K562 (cell line): ENCODE data around the gene TIGD7. TPM values are rescaled to one million over a fixed set of nuclear protein-coding genes. Genes with fewer than 3 reads are reported as not detected.

Source experiments
- polyA plus RNA-seq, 8 experiments: library from polyadenylated mRNA; depleted of rRNA in 4 of 8; stranded (reverse) in 5 of 8; unstranded in 3 of 8; fragments of >200 nt; fragmentation: Nextera tagmentation in 2 of 8; fragmentation: Illumina TruSeq in 1 of 8; extraction: Ambion mirVana in 2 of 8; extraction: Trizol in 1 of 8; gene quantifications; 2 replicates each; pipeline versions ENCODE4 v1.2.1 to v1.2.3, GENCODE V29; 2011 to 2014; ENCODE audit warnings: inconsistent platforms in 1 of 8, missing spikeins in 1 of 8
- total RNA-seq, 7 experiments: library from RNA; depleted of rRNA in 6 of 7; stranded (reverse); fragments of >200 nt in 6 of 7; fragmentation: Illumina TruSeq in 2 of 7; extraction: Trizol in 2 of 7; gene quantifications; 2 replicates each; pipeline versions ENCODE4 v1.2.1 to v1.2.3, GENCODE V29; 2011 to 2021; ENCODE audit warnings: low replicate concordance in 1 of 7
- TF ChIP-seq, protein P1 (sequence below): fragments of 200-800 bp; sonication (Bioruptor generic); IDR thresholded peaks from 2 replicates; pipeline ENCODE4 v1.6.1; 2017; ENCODE audit warnings: missing genetic modification characterization, missing compliant biosample characterization

TIGD7 gene
- total and polyA plus RNA-seq, 9 of the 15 experiments (the other 6 are each of a cell fraction or from before 2014, with no cell fraction given), result 0.84 to 10.7 (median 6.7) TPM

DNA sequence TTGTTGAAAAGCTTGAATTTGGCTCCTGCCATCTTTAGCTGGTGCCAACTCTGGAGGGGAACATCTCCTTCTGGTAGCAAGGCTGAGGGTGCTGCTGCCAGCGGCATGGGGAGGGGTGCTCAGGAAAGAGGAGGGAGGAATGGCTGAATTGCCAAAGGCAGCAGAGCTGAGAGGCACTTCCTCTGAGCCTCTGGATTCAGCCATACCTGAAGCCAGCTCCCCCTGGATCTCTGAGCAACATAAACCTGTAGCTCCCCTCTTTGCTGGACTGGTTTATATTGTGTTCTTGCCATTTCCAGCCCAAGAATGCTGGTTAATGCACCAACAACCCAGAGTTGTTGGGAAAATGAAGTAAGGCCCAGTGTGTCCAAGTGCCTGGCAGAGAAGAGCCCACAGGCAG, 56.2 kb downstream of the TIGD7 start (continued):
- TF ChIP-seq, protein P1, sequence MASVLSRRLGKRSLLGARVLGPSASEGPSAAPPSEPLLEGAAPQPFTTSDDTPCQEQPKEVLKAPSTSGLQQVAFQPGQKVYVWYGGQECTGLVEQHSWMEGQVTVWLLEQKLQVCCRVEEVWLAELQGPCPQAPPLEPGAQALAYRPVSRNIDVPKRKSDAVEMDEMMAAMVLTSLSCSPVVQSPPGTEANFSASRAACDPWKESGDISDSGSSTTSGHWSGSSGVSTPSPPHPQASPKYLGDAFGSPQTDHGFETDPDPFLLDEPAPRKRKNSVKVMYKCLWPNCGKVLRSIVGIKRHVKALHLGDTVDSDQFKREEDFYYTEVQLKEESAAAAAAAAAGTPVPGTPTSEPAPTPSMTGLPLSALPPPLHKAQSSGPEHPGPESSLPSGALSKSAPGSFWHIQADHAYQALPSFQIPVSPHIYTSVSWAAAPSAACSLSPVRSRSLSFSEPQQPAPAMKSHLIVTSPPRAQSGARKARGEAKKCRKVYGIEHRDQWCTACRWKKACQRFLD (CRISPR knock-in tag), result no peak

Other genes starting within 250 kb of the TIGD7 start
Only the 7 nearest of the 16 such genes appear.
- 11.2 and 11.8 TPM in 2 replicates for gene ZNF200, start 70.3 kb downstream of the TIGD7 start, total RNA-seq (2014; rRNA removed)
- gene ZNF200, start 70.3 kb downstream of the TIGD7 start, total RNA-seq (2014; rRNA removed; fragmentation: Illumina TruSeq; extraction: Trizol), result 11.6 and 15.1 TPM in 2 replicates
- 12.1 and 14.5 TPM in 2 replicates for gene ZNF200, start 70.3 kb downstream of the TIGD7 start, total RNA-seq (2015; rRNA removed; fragmentation: Illumina TruSeq; extraction: Trizol)
- gene ZNF200, start 70.3 kb downstream of the TIGD7 start, total RNA-seq (2021), result 9.6 and 11.5 TPM in 2 replicates
- 5.3 and 6.0 TPM in 2 replicates for gene ZNF200, start 70.3 kb downstream of the TIGD7 start, polyA plus RNA-seq (2011; rRNA removed)
- 9.2 and 11.0 TPM in 2 replicates for gene ZNF200, start 70.3 kb downstream of the TIGD7 start, polyA plus RNA-seq (2014; fragmentation: Illumina TruSeq; extraction: Trizol)
- 1 to 10 TPM; 4.8 to 6.6 TPM for gene ZNF200, start 70.3 kb downstream of the TIGD7 start, polyA plus RNA-seq (2014; fragmentation: Nextera tagmentation; extraction: Ambion mirVana)
- gene ZNF200, start 70.3 kb downstream of the TIGD7 start, polyA plus RNA-seq (2014; rRNA removed), result 8.4 and 9.8 TPM in 2 replicates
- gene MEFV, start 48.8 kb downstream of the TIGD7 start, total RNA-seq (2014; rRNA removed), result 0.14 TPM in 1 of 2 replicates, not detected in the other
- gene MEFV, start 48.8 kb downstream of the TIGD7 start, total RNA-seq (2014; rRNA removed; fragmentation: Illumina TruSeq; extraction: Trizol), result not detected in 2 replicates
- gene MEFV, start 48.8 kb downstream of the TIGD7 start, total RNA-seq (2015; rRNA removed; fragmentation: Illumina TruSeq; extraction: Trizol), result not detected in 2 replicates
- not detected in 2 replicates for gene MEFV, start 48.8 kb downstream of the TIGD7 start, total RNA-seq (2021)
- gene MEFV, start 48.8 kb downstream of the TIGD7 start, polyA plus RNA-seq (2011; rRNA removed), result not detected in 2 replicates
- not detected in 2 replicates for gene MEFV, start 48.8 kb downstream of the TIGD7 start, polyA plus RNA-seq (2014; fragmentation: Illumina TruSeq; extraction: Trizol)
- gene MEFV, start 48.8 kb downstream of the TIGD7 start, polyA plus RNA-seq (2014; fragmentation: Nextera tagmentation; extraction: Ambion mirVana), result not detected
- not detected in 2 replicates for gene MEFV, start 48.8 kb downstream of the TIGD7 start, polyA plus RNA-seq (2014; rRNA removed)
- gene ZNF263, start 21.9 kb downstream of the TIGD7 start, total RNA-seq (2014; rRNA removed), result 45.9 and 48.3 TPM in 2 replicates
- 31.8 and 33.5 TPM in 2 replicates for gene ZNF263, start 21.9 kb downstream of the TIGD7 start, total RNA-seq (2014; rRNA removed; fragmentation: Illumina TruSeq; extraction: Trizol)
- gene ZNF263, start 21.9 kb downstream of the TIGD7 start, total RNA-seq (2015; rRNA removed; fragmentation: Illumina TruSeq; extraction: Trizol), result 36.2 and 36.8 TPM in 2 replicates
- 26.3 and 30.6 TPM in 2 replicates for gene ZNF263, start 21.9 kb downstream of the TIGD7 start, total RNA-seq (2021)
- gene ZNF263, start 21.9 kb downstream of the TIGD7 start, polyA plus RNA-seq (2011; rRNA removed), result 8.6 and 11.0 TPM in 2 replicates
- 34.1 and 35.5 TPM in 2 replicates for gene ZNF263, start 21.9 kb downstream of the TIGD7 start, polyA plus RNA-seq (2014; fragmentation: Illumina TruSeq; extraction: Trizol)
- 1 to 10 TPM; 4.6 to 4.8 TPM for gene ZNF263, start 21.9 kb downstream of the TIGD7 start, polyA plus RNA-seq (2014; fragmentation: Nextera tagmentation; extraction: Ambion mirVana)
- 27.5 and 36.0 TPM in 2 replicates for gene ZNF263, start 21.9 kb downstream of the TIGD7 start, polyA plus RNA-seq (2014; rRNA removed)
- 14.0 and 15.8 TPM in 2 replicates for gene ZNF75A, start 67 bp upstream of the TIGD7 start, total RNA-seq (2014; rRNA removed)
- gene ZNF75A, start 67 bp upstream of the TIGD7 start, total RNA-seq (2014; rRNA removed; fragmentation: Illumina TruSeq; extraction: Trizol), result 23.2 and 26.2 TPM in 2 replicates
- gene ZNF75A, start 67 bp upstream of the TIGD7 start, total RNA-seq (2015; rRNA removed; fragmentation: Illumina TruSeq; extraction: Trizol), result 15.8 and 17.1 TPM in 2 replicates
- gene ZNF75A, start 67 bp upstream of the TIGD7 start, total RNA-seq (2021), result 13.9 and 14.2 TPM in 2 replicates
- 13.9 and 20.8 TPM in 2 replicates for gene ZNF75A, start 67 bp upstream of the TIGD7 start, polyA plus RNA-seq (2011; rRNA removed)
- gene ZNF75A, start 67 bp upstream of the TIGD7 start, polyA plus RNA-seq (2014; fragmentation: Illumina TruSeq; extraction: Trizol), result 21.2 and 24.5 TPM in 2 replicates
- 10 to 100 TPM in 1 of 2 experiments, 1 to 10 TPM in 1; 7.2 to 10.1 TPM for gene ZNF75A, start 67 bp upstream of the TIGD7 start, polyA plus RNA-seq (2014; fragmentation: Nextera tagmentation; extraction: Ambion mirVana)
- 15.8 and 18.6 TPM in 2 replicates for gene ZNF75A, start 67 bp upstream of the TIGD7 start, polyA plus RNA-seq (2014; rRNA removed)
- gene OR2C1, start 50.5 kb upstream of the TIGD7 start, total RNA-seq (2014; rRNA removed), result not detected in 2 replicates
- gene OR2C1, start 50.5 kb upstream of the TIGD7 start, total RNA-seq (2014; rRNA removed; fragmentation: Illumina TruSeq; extraction: Trizol), result not detected in 2 replicates
- gene OR2C1, start 50.5 kb upstream of the TIGD7 start, total RNA-seq (2015; rRNA removed; fragmentation: Illumina TruSeq; extraction: Trizol), result not detected in 2 replicates
- gene OR2C1, start 50.5 kb upstream of the TIGD7 start, total RNA-seq (2021), result not detected in 2 replicates
- not detected in 2 replicates for gene OR2C1, start 50.5 kb upstream of the TIGD7 start, polyA plus RNA-seq (2011; rRNA removed)
- not detected in 2 replicates for gene OR2C1, start 50.5 kb upstream of the TIGD7 start, polyA plus RNA-seq (2014; fragmentation: Illumina TruSeq; extraction: Trizol)
- gene OR2C1, start 50.5 kb upstream of the TIGD7 start, polyA plus RNA-seq (2014; fragmentation: Nextera tagmentation; extraction: Ambion mirVana), result not detected
- not detected in 2 replicates for gene OR2C1, start 50.5 kb upstream of the TIGD7 start, polyA plus RNA-seq (2014; rRNA removed)
- 14.6 and 16.3 TPM in 2 replicates for gene ZSCAN32, start 95.6 kb upstream of the TIGD7 start, total RNA-seq (2014; rRNA removed)
- gene ZSCAN32, start 95.6 kb upstream of the TIGD7 start, total RNA-seq (2014; rRNA removed; fragmentation: Illumina TruSeq; extraction: Trizol), result 21.1 and 21.3 TPM in 2 replicates
- 16.6 and 17.9 TPM in 2 replicates for gene ZSCAN32, start 95.6 kb upstream of the TIGD7 start, total RNA-seq (2015; rRNA removed; fragmentation: Illumina TruSeq; extraction: Trizol)
- gene ZSCAN32, start 95.6 kb upstream of the TIGD7 start, total RNA-seq (2021), result 16.5 TPM in 2 replicates
- gene ZSCAN32, start 95.6 kb upstream of the TIGD7 start, polyA plus RNA-seq (2011; rRNA removed), result 28.5 and 29.4 TPM in 2 replicates
- 22.6 and 26.1 TPM in 2 replicates for gene ZSCAN32, start 95.6 kb upstream of the TIGD7 start, polyA plus RNA-seq (2014; fragmentation: Illumina TruSeq; extraction: Trizol)
- gene ZSCAN32, start 95.6 kb upstream of the TIGD7 start, polyA plus RNA-seq (2014; fragmentation: Nextera tagmentation; extraction: Ambion mirVana), result 10 to 100 TPM; 16.0 to 24.6 TPM
- gene ZSCAN32, start 95.6 kb upstream of the TIGD7 start, polyA plus RNA-seq (2014; rRNA removed), result 18.4 and 19.2 TPM in 2 replicates
- 13.7 and 16.3 TPM in 2 replicates for gene ZNF174, start 95.8 kb upstream of the TIGD7 start, total RNA-seq (2014; rRNA removed)
- gene ZNF174, start 95.8 kb upstream of the TIGD7 start, total RNA-seq (2014; rRNA removed; fragmentation: Illumina TruSeq; extraction: Trizol), result 10.0 TPM in 2 replicates
- gene ZNF174, start 95.8 kb upstream of the TIGD7 start, total RNA-seq (2015; rRNA removed; fragmentation: Illumina TruSeq; extraction: Trizol), result 11.5 and 12.5 TPM in 2 replicates
- gene ZNF174, start 95.8 kb upstream of the TIGD7 start, total RNA-seq (2021), result 11.2 and 12.4 TPM in 2 replicates
- 13.3 and 14.5 TPM in 2 replicates for gene ZNF174, start 95.8 kb upstream of the TIGD7 start, polyA plus RNA-seq (2011; rRNA removed)
- 14.9 and 19.1 TPM in 2 replicates for gene ZNF174, start 95.8 kb upstream of the TIGD7 start, polyA plus RNA-seq (2014; fragmentation: Illumina TruSeq; extraction: Trizol)
- gene ZNF174, start 95.8 kb upstream of the TIGD7 start, polyA plus RNA-seq (2014; fragmentation: Nextera tagmentation; extraction: Ambion mirVana), result 1 to 10 TPM; 5.1 to 8.3 TPM
- 12.4 and 13.1 TPM in 2 replicates for gene ZNF174, start 95.8 kb upstream of the TIGD7 start, polyA plus RNA-seq (2014; rRNA removed)